NCI-H2029 (cell line): Measurements from ENCODE around the gene CALCB.
A peak's percentile ranks its signal among the peaks of the same experiment; 100 is the strongest.

Experiments
- DNase-seq: peaks from one replicate; lab custom pipeline; 2025; lab: John Stamatoyannopoulos, UW

The CALCB gene

DNA sequence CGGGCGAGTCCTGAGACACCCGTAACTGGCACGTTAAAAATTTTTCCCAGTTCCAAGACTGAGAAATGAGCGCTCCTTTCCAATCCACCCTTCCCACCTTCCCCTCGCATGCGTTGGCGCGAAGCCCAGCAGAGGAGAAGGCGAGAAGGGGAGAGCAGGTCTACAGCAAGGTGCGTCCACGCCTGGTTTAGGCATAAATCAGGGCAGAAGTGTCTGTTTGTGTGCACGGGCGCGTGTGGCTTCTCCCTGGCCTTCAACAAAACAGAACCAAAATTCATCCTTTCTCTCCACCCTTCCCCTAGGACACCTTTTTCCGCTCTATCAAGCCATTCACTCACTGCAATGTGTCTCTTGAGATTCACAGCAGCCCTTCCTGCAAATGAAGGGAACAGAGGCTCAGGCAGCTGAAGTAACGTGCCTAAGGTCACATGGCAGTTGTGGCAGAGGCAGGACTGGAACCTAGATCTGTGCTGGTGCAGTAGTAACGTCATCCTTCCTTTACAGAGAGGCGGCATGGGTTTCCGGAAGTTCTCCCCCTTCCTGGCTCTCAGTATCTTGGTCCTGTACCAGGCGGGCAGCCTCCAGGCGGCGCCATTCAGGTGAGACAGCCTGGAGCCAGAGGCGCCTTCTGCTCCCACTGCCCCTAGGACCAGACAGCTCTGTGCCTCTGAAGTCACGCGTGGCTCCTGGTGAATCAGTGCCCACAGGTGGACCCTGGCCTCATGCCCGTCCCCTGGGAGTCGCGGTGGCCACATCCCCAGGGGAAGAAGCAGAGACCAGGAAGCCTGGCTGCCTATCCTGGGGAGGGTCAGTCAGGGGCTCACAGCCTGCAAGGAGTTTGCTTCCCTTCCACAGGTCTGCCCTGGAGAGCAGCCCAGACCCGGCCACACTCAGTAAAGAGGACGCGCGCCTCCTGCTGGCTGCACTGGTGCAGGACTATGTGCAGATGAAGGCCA, 1.1 kb downstream of the CALCB start:
- DNase-seq: peak; percentile 90

- DNase-seq: no peak
Observed at GRCh38 chr11:15075162-15075526, 1.8 kb downstream of the CALCB start.

DNA sequence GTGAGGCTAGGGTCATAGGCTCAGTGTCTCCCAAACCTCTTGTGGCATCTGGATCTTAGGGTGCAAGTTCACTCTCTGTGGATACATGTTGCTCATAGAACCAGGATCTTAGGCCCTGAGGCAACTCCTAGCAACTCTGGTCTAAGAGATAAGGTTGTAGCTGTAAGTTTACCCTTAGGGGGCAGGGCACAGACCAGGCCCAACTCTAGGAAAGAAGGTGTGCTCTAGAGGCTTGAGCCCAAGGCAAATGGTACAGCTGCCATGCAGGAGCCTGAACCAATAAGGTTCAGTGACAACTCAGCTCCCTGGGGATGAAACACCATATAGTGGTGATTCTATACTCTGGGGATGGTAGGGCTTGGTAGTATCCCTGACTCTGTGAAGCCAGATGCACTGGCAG, 17.8 kb downstream of the CALCB start:
- DNase-seq: no peak

GRCh38 chr11:15091625-15092024, 18.2 kb downstream of the CALCB start:
- DNase-seq: no peak

- no peak for DNase-seq
Observed at GRCh38 chr11:15093432-15093831, 20.0 kb downstream of the CALCB start.

- no peak for DNase-seq
Observed at GRCh38 chr11:15095736-15096228, 22.4 kb downstream of the CALCB start.

- no peak for DNase-seq
Observed at GRCh38 chr11:15097411-15097810, 24.0 kb downstream of the CALCB start.

- no peak for DNase-seq
Observed at GRCh38 chr11:15099267-15099666, 25.9 kb downstream of the CALCB start.

DNA sequence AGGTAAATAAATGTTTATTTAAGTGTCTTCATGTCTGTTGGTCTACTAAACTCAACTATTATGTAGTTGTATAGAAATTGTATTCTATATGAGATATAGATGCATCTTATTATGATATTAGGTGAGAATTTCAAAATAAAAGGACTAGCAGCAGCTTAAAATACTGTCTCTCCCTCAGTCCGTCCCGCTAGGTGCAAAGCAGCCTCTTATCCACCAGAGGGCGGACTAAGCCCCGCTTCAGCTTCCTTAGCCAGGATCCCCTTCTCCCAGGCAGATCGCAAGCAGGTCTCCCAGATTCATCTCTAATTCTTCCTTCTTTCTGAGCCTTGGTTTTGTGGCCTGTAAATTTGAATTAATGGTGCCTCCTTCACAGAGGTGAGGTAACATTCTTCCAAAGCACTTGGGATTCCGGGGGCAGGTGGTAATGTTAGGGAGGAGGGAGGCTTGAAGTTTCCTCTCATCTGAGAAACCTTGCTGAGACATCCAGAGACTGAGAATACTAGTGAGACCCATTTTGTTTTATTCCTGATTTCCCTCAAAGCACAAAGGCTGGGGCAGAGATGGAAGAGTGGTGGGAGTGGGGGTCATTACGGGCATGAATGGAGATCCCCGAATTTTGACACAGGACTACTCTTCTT, 27.8 kb downstream of the CALCB start:
- DNase-seq: peak; percentile 40

DNA sequence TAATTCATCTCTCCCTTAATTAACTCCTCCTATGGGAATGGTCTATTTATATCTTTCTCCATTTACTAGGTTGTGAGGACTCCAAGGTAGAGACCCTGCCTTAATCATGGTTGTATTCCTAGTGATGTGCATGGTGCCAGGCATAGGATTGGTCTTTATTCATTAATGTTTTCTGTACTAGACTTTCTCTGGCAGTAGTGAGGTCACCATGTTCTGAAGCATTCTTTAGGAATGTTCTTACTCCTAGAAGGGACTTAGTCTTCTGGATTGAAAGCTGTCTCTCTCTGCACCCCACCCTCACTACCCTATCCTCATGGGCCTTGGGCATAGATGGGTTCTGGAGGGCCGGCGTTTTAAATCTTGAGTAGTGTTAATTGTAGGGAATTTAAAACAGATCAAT, 30.8 kb downstream of the CALCB start:
- DNase-seq: no peak

- no peak for DNase-seq
Observed at GRCh38 chr11:15106201-15106965, 33.0 kb downstream of the CALCB start.

- no peak for DNase-seq
Observed at GRCh38 chr11:15107730-15108515, 34.5 kb downstream of the CALCB start.

GRCh38 chr11:15108592-15109130, 35.3 kb downstream of the CALCB start:
- no peak for DNase-seq

- DNase-seq: no peak
Observed at GRCh38 chr11:15109602-15110001, 36.2 kb downstream of the CALCB start.

GRCh38 chr11:15111215-15111614, 37.8 kb downstream of the CALCB start:
- no peak for DNase-seq

DNA sequence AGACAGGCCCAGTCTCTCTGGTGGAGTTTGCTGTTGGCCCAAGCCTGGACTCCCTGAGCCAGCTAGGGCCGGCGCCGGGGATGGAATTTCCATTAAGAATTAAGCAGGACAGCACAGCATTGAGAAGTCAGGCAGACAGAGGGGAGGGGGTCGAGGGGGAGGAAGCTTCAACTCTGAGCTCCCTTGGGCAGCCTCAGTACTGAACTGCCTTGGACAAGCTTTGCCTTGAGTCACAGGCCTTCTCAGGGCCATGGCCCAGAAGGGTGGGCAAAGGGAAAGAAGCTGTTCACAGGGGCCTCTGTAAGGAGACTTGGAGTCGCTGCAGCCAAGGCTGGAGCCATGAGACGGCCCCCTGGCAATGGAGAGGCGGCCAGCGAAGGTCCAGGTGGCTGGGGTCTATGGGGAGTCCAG, 38.7 kb downstream of the CALCB start:
- no peak for DNase-seq

DNA sequence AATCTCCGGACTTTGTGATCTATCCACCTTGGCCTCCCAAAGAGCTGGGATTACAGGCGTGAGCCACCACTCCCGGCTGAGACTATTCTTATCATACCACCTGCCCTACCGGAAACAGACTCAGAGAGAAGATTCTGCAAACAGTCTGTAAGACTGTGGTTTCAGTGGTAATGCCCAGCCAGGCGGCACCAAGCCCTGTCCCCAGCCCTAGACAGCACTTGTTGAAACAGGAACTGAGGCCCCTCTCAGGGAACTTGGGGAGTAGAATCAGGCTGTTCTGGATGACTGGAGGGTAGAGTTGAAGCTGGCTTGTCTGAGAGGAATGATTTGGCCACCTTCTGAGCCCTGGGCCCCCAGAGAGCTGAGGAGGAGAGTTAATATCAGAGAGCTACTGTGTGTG, 40.0 kb downstream of the CALCB start:
- DNase-seq: no peak

DNA sequence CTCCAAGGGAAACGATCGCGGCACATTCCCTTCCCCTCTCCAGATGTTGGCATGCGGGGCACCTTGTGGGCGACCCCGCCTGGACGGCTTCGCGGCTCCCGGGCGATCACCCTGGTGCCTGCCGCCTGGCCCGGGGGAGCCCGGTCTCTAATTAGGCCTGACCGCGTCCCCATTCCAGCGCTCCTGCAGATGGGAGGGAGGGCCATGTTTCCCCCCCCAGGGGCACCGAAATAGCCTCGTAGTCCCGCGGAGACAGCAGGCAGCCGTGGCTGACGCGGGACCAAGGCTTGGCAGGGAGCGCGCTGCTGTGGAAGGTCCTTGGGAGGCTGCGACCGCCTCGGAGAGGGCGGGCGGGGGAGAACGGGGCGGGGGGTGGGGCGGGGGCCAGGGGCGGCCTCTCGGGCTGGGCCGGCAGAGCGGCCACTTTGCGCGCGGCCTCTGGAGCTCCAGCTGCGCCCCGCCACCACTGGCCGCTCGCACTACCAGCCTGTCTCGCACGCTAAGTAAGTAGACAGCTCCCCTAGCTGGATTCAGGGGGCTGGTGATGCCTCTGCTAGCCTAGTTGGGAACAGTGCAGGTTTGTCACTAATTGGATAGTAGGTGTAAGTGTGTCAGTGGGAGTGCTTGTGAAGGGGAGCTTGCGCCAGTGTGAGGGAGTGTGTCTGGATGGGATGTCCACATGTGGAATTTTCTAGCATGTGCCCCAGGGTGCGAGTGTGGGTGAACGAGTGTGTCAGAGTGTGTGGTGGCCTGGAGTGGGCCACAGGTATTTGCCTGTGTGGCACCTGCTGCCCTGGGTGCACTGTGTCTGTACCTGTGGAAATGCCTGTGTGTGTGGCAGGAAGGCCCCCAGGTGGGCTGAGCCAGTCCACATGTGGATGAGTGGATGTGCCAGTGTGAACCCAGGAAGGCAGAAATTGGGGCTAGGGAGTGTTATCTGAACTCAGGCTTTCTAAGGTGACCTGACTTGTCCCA, 41.4 kb downstream of the CALCB start, which contains the start of gene INSC:
Gene INSC (plus strand): TSS at position 423 of the 975 bp plus-strand sequence. CDS start 34,252 bp downstream, outside the sequence.
- no peak for DNase-seq

GRCh38 chr11:15115686-15116085, 42.3 kb downstream of the CALCB start:
- no peak for DNase-seq

DNA sequence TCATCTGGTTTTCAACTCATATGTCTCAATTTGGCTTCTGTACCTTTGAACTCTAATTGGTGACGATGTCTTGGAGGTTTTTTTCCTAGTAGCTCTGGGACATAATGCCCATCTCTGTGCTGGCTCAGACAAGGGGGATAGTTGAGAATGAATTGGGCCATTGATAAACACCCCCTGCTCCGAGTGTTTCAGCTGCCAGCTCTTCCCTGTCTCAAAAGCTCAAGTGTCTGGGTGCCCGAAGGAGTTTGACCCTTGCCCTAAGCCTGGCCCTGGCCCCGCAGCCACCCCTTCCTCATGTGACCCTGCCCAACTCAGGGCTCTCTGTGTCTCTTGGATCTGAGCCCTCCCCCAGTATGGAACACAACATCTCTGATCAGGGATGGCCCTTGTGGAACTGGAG, 44.4 kb downstream of the CALCB start:
- no peak for DNase-seq
